Daoy (cell line): ENCODE results near the gene LIN54. TPM values are rescaled to one million over a fixed set of nuclear protein-coding genes. Genes with fewer than 3 reads are reported as not detected.
"Not testable (repeated sequence)": the region's sequence is repeated elsewhere in the genome, so short reads cannot be mapped to it uniquely, and the experiment has no call there.

Experiments used
- DNase-seq: peaks from one replicate; pipeline ENCODE4 v3.0.0-alpha.2; 2015; ENCODE audit warnings: low read depth
- total RNA-seq: library from RNA; depleted of rRNA; stranded (reverse); fragments of >200 nt; shearing (Covaris generic); gene quantifications from 2 replicates; pipeline ENCODE4 v1.2.3, GENCODE V29; 2014

Gene LIN54
- total RNA-seq, 1 experiment from 2014 or later: 12.7 TPM

DNA sequence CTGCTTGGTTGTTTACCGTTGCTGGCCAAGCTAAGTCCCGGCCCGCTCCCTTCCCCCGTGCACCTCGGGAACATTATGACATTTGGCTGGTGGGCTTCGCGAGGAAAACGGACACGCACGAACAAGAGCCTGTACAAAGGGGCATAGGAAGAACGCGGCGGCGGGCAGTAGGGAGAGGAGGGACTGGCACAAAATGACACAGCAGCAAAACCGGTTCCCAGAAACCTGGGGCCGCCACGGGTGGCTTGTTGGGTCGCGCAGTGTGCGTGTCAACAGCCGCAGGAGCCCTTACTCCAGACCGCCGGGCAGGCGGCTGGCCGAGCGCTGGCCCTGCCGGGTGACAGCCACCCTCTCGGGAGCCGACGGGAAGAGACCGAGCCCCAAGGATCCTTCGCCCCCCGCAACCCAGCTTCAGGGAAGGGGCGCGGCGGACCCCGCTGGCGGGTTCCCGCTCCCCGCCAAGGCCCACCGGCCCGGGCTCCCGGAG lies 1.6 kb upstream of the LIN54 start:
- DNase-seq: peak; percentile 7

DNA sequence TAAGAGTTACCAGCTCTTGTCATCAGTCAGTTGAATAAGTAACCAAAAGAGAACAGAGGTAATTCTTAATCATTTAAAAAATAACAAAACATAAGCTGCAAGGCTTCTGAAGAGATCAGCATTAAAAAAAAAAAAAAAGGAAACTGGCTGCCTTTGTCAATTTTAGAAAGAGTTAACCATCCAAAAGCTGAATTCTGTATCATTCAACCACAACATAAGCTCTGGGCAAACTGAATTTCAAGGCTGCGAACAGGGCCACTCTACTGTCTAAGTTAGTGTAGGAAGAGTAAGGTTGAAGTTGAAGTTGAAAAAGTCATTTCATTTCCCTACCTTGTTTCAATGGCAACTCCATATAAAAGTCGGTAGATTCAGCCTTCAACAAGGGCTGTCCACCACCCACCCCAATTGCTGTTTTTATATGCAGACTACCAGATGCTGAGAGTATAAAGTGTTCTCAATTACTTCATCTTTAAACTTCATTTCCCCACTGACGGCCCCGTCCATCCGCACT lies 1.1 kb upstream of the LIN54 start:
- no peak for DNase-seq

DNA sequence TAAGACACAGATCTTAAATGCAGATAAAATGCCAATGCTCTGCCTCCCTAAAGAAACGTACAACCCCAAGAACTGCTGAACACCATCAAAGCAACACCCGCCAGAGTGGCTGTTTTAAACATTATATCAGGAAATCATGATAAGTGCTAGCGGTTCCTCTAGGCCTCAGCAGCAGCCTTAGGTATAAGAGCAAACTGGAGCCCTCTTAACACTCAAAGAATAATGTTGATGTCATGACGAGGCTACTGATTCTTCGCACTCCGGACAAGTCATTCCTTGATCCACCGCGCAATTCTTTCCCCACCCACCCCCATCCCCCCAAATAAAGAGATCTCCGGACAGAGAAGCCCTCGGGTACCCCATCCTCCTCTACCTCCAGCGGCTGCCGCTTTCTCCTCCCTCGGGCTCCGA lies 507 bp downstream of the LIN54 start:
- peak; percentile 2 for DNase-seq

DNA sequence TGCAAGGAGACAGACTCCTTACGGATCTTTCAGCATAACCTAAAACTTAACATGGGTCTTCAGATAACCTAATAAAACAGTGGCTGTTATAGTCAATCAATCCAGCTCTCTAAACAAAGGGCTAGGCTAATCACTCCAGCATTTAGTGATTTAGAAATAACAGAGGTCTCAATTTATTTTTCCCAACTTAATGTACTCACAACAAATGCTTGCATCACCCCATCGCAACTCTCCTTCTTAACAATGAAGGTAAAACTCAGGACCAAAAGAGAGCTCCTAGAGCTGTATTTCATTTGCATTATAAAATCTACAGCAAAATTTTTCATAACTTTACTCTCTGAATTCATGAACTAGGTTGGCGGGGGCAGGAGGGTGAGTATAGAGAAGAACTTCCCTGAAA lies 1.1 kb downstream of the LIN54 start:
- no peak for DNase-seq

DNA sequence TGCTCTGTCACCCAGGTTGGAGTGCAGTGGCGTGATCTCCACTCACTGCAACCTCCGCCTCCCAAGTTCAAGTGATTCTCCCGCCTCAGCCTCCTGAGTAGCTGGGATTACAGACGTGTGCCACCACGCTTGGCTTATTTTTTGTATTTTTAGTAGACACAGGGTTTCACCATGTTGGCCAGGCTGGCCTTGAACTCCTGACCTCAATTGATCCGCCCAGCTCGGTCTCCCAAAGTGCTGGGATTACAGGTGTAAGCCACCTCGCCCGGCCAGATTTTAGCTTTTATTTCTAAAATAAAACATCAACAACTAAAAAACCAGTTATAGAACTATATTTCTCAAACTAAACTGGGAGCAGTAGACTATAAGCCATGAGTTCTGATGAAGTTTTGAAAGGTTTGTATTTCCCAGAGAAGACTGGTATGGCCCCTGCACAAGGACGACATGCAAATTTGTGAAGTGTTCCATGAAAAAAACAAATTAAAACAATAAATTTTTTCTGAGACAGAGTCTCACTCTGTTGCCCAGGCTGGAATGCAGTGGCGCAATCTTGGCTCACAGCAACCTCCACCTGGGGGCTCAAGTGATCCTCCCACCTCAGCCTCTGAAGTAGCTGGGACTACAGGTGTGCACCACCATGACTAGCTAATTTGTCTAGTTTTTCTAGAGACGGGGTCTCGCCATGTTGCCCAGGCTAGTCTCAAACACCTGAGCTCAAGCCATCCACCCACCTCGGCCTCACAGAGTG lies 7.4 kb downstream of the LIN54 start:
- not testable (repeated sequence) for DNase-seq

DNA sequence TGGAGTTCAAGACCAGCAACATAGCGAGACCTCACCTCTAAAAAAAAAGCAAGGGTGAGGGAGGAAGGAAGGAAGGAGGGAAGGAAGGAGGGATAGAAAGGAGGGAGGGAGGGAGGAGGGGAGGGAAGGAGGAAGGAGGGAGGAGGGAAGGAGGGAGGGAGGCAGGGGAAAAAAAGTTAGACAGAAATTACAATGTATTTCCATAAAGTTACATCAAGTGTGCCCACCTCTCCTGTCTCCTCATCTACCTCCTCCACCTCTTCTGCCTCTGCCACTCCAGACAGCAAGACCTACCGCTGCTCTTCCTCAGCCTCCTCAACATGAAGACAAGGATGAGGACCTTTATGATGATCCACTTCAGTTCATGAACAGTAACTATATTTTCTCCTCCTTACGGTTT lies 8.3 kb downstream of the LIN54 start:
- no peak for DNase-seq

DNA sequence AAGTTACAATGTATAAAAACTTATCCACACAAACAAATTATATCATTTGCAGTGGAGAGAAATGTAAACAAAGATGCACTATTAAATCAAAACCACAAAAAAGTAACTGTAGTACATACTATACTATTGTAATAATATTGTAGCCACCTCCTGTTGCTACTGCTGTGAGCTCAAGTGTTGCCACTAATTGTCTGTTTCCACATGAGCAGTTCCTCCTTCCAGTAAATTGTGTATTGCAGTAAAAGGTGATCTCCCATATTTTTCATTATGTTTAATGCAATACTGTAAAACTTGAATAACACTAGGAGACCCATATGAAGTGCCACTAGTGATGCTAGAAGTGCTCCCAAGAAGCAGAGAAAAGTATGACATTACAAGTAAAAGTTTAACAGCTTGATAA lies 11.7 kb downstream of the LIN54 start:
- no peak for DNase-seq

DNA sequence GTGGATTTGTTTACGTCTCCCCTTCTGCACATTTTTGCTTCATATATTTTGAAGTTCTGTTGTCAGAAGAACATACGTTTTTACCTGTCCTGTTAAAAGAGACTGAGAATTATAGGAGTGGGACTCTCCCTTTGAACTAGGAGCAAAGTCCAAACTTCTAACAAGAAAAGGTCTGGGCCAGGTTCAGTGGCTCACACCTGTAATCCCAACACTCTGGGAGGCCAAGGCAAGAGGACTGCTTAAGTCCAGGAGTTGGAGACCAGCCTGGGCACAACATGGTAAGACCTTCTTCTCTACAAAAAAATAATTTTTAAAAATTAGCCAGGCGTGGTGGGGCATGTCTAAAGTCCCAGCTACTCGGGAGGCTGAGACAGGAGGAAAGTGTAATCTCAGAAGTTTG lies 15.8 kb downstream of the LIN54 start:
- DNase-seq: no peak

DNA sequence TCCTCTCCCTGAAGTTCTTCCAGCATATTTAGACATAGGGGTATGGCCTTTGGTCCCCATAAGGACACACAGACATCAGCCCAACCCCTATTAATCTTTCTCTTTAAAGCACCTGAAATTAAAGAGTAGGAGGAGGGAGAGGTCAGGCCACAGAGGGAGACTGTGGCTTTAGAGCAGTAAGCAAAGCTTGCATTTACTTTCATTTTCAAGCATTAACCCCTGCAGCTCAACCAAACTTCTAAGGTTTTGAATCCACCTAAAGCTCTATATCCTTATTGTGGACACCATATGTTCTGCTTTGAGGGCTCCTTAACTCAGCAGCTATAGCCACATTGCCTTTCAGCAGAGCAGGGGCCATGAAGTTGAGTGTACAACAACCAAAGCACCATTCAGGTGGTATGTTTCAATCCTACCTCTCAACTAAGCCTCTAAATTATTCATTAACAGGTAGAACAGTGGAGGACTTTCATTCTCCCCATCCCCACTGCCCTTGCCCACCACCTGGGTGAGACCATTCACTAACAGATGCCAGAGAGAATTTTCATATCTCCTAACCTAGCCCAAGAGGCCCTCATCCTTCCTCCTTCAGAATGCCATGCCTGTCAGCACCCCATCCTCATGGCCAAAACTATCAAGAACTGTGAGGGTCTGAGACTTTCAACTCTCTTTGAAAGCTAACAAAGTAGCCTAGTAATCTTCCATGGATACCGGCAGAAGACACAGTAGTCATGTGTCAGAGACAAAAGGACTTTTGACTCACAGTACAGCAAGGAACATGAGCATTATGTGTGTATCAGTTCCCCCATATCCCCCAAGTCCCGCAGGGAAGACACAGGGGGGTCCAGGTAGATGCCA lies 20.8 kb downstream of the LIN54 start:
- DNase-seq: no peak

DNA sequence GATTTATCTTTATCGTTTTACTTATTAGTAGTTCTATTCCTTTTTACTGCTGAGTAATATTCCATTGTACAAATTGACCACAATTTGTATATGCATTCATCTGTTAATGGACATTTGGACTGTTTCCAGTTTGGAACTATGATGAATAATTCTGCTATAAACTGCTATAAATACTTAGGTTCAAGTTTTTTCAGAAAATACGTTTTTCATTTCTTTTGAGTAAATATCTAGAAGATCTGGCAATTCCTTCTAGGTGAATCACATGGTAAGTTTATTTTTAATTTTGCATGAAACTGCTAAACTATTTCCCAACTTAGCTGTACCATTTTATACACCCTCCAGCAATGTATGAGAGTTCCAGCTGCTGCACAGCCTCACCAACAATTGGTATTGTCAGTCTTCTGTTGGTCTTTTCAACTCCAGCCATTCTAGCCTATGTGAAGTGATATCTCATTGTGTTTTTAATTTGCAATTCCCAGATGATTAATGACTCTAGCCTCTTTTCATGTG lies 22.2 kb downstream of the LIN54 start:
- DNase-seq: no peak

DNA sequence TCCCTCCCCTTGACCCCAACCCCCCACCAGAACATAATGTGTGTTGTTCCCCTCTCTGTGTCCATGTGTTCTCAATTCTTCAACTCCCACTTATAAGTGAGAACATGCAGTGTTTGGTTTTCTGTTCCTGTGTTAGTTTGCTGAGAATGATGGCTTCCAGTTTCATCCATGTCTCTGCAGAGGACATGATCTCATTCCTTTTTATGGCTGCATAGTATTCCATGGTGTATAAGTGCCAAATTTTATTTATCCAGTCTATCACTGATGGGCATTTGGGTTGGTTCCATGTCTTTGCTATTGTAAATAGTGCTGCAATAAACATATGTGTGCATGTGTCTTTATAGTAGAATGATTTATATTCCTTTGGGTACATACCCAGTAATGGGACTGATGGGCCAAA lies 23.1 kb downstream of the LIN54 start:
- not testable (repeated sequence) for DNase-seq

DNA sequence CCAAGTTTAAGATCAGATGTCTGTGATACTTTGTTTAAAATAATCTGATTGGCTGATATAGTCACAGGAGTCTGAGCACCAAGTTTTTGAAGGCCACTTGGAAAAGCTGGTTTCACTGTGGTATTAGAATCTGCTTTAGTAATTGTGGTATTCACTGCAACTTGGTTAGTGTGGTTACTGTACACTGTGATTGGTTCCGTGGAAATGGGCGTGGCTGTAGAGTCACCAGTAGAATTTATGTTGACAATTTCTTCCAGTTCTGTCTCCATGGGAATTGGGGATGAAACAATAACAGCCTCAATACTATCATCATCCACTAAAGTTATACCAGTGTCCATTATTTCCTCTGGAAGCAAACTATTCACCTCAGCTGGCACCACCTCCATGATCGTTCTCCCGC lies 26.2 kb downstream of the LIN54 start:
- peak; percentile 16 for DNase-seq

DNA sequence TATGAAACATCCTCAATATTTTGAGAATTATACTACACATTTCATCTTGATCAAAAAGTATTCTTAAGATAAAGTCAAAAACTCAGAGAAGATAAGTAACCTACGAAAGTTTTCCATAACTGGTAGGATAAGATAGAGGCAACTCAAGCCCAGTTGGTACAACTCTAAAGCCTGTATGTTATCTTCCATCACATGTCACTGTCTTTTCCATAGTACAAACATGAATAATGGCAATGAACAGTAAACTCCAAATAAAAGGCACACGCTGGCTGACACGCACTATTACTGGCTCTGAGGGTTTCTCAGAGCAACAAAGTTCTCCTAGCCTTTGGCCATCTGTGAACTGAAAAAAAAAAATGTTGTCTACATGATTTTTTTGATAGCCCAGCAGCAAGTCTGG lies 27.2 kb downstream of the LIN54 start:
- DNase-seq: no peak

DNA sequence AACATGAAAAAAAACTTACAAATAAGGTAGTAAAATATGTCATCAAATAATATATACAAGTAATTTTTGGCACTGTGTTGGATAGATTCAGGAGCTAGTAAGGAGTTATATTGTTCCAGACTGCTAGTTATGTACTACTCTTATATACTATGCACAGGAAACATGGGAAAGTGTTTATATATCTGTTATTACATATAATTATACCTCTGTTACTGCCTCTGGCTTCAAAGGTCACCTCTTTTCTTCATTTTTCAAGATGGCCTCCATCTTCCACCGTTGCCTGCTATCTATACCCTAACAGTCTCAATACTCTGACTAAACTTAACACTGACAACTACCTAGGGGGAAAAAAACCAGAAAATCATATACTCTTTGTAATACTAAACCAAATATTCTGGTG lies 29.5 kb downstream of the LIN54 start:
- no peak for DNase-seq

DNA sequence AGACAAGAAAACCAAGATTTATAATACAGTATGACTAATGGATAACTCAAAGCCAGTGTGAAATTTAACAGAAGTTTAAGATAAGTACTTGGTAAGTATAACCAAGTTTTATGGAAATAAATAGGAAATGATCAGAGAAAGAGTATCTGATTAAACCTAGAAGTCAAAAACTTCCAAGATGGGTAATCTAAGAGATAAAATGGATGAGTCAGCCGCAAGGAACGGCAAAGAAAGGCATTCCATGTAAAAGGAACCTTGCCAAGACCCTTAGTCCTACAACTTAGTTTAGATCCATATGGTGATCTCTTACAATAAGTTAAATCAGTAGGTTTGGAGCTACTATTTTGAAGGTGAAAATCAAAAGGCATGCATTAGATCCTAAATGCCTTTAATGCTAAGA lies 34.8 kb downstream of the LIN54 start:
- DNase-seq: no peak

DNA sequence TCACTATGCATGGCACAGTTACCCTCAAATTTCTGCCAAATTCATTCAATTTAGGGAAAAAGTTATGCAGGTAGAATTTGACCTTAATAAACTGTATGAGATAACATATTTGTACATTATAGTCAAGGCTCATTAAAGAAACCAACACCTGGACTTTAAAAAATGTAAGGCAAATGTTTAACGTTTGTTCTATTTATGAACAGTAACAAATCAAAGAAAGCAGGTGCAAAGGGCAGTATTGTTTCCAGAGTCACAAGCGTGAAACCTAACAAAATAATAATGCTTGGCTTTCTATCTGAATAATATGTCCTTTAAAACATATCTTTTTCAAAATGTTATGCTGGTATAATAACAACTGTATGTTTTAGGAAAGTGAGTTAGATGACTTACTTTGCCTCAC lies 41.2 kb downstream of the LIN54 start:
- no peak for DNase-seq

DNA sequence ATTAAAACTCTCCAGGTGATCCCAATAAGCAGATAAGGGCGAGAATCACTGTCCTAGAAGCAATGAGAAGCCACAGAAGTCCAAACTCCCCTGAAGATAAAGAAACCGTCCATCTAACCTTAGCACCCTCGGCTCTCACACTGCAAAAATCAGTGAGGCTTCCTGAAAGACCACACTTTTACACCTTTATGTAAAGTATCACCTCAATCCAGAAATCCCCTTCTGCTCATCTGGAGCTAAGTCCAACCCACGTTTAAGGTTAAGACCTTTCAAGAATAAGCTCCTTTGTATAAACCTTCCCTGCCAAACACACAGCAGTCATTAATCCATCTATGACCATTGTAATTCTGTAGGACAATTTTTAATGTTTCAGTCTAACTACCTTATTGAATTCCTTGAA lies 41.7 kb downstream of the LIN54 start:
- no peak for DNase-seq

DNA sequence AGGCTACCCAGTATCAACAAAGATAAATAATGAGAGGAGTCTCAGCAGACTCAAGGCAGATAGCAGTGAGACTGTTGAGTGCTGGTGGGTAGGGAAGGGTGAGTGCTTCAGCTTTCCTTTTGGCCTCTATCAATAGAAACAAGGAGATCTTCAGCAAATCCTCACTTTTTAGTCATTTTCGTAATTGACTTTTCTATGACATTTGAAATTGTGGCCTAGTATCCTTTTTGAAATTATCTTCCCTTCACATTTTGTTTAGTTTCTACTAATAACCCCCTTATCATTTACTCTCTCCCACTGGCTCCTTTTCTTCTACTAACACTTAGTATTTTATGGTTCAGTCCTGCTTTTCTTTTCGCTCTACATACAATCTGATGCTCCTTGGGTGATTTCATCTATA lies 44.9 kb downstream of the LIN54 start:
- no peak for DNase-seq

DNA sequence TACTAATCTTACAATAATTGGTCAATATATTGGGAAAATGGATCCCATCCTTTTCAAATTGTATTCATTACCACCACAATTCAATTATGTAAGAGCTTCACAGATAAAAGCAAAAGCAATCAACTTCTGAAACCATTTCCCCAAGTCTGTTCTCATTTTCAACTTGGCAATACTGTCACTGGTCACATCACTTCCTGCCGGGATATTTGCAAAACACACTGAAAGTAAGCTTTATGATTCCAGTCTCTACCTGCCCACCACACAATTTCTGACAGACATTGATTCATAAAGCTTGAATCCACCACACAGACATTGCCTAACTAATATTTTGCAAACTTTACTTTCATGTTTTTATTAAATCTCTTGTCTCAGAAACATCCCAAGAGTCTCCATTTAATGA lies 53.6 kb downstream of the LIN54 start:
- no peak for DNase-seq

DNA sequence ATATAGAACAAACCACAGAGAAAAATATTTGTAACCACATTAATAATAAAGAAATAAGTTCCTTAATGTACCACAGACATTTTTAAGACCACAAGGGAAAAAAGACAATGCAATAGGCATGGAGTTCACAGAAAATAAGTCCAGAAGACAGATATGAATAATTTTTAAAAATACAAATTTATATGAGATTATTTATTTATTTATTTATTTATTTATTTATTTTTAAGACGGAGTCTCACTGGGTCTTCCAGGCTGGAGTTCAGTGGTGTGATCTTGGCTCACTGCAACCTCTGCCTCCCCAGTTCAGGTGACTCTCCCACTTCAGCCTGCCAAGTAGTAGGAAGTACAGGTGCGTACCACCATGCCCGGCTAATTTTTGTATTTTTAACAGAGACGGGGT lies 56.4 kb downstream of the LIN54 start:
- DNase-seq: no peak

DNA sequence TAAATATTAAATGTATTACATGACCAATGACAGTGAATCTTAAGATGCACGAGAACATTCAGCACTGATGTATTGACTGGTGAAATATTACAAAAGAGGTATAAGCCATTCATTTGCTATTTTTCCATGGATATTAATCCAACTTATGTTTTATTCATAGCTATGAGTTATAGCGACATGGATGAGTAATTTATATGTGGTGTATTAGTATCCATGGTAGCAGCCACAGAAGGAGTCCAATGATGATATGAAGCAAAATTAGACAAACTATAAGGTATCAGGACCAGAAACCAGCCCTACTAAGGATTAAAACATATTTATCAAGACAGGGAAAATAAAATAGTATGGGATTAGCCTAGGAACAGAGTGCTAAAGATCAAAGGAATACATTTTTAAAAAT lies 59.4 kb downstream of the LIN54 start:
- DNase-seq: no peak

DNA sequence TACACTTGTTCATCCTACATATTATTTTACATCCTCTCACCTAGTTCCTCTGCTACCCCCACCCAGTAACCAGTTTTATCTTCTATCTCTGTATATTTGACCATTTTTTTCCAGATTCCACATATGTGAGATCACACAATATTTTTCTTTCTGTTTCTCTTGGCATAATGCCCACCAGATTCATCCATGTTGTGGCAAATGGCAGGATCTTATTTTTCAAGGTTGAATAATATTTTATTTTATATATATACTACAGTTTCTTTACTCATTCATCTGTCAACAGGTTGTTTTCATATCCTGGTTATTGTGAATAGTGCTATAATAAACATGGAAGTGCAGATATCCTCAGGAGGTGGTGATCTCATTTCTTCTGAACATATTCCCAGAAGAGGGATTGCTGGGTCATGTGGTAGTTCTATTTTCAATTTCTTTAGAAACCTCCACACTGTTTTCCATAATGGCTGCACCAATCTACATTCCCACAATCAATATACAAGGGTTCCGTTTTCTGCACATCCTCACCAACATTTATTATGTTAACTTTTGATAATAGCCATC lies 61.9 kb downstream of the LIN54 start:
- peak; percentile 2 for DNase-seq
